Liver (tissue), 9 donors: ENCODE measurements around the gene TFF3. TPM values are rescaled to one million over a fixed set of nuclear protein-coding genes. Genes with fewer than 3 reads are reported as not detected.

ENCODE experiments used
- DNase-seq: peaks from one replicate; pipeline ENCODE4 v3.0.0-alpha.2; 2017; ENCODE audit warnings: low spot score
- H3K27ac ChIP-seq, 2 donors: one replicate each; pipeline ENCODE4 v1.7.0; 2013; ENCODE audit warnings: inconsistent platforms in 2 of 2, low read length in 2 of 2, control low read depth in 1 of 2, low read depth in 1 of 2, mild to moderate bottlenecking in 1 of 2
- H3K27me3 ChIP-seq, 4 donors: one replicate each; pipeline versions ENCODE4 v1.6.1 to v1.7.0; 2013; ENCODE audit warnings: low read length in 3 of 4, inconsistent platforms in 1 of 4, mild to moderate bottlenecking in 1 of 4, moderate library complexity in 1 of 4; ENCODE audit not compliant: control insufficient read depth in 4 of 4, insufficient read depth in 4 of 4
- H3K36me3 ChIP-seq, 4 donors: one replicate each; pipeline versions ENCODE4 v1.6.1 to v1.7.0; 2013; ENCODE audit warnings: low read length in 3 of 4, mild to moderate bottlenecking in 3 of 4, low read depth in 1 of 4, moderate library complexity in 1 of 4; ENCODE audit not compliant: control insufficient read depth in 4 of 4, insufficient read depth in 3 of 4
- H3K4me1 ChIP-seq, 4 donors: one replicate each; pipeline versions ENCODE4 v1.6.1 to v1.7.0; 2013; ENCODE audit warnings: low read length in 3 of 4, mild to moderate bottlenecking in 3 of 4, moderate library complexity in 1 of 4; ENCODE audit not compliant: control insufficient read depth in 4 of 4, insufficient read depth in 4 of 4
- H3K4me3 ChIP-seq, 3 donors: one replicate each; pipeline versions ENCODE4 v1.6.1 to v1.7.0; 2013; ENCODE audit warnings: low read length in 3 of 3, control low read depth in 1 of 3, low read depth in 1 of 3, mild to moderate bottlenecking in 1 of 3
- H3K9ac ChIP-seq, 2 donors: one replicate each; pipeline ENCODE4 v1.7.0; 2013; ENCODE audit warnings: low read length in 2 of 2, mild to moderate bottlenecking in 2 of 2, moderate library complexity in 2 of 2, control low read depth in 1 of 2, low read depth in 1 of 2
- H3K9me3 ChIP-seq, 4 donors: one replicate each; pipeline versions ENCODE4 v1.6.1 to v1.7.0; 2013; ENCODE audit warnings: low read length in 3 of 4; ENCODE audit not compliant: control insufficient read depth in 4 of 4
- EGR1 ChIP-seq, 2 donors: IDR thresholded peaks; 2 replicates each; pipeline ENCODE4 v1.6.1; 2016 to 2018; ENCODE audit warnings: antibody characterized with exemption in 2 of 2, low read depth in 2 of 2
- FOXA1 ChIP-seq: IDR thresholded peaks from 2 replicates; pipeline ENCODE4 v1.6.1; 2016; ENCODE audit warnings: antibody characterized with exemption
- FOXA2 ChIP-seq: IDR thresholded peaks from 2 replicates; pipeline ENCODE4 v1.6.1; 2016; ENCODE audit warnings: antibody characterized with exemption
- GABPA ChIP-seq, 2 donors: IDR thresholded peaks in 1 of 2; conservative IDR thresholded peaks in 1 of 2; 2 replicates each; pipeline ENCODE4 v1.6.1; 2016; ENCODE audit warnings: antibody characterized with exemption in 2 of 2, mild to moderate bottlenecking in 1 of 2, moderate library complexity in 1 of 2
- HNF4A ChIP-seq, 2 donors: conservative IDR thresholded peaks; 2 replicates each; pipeline ENCODE4 v1.6.1; 2016; ENCODE audit warnings: antibody characterized with exemption in 2 of 2, mild to moderate bottlenecking in 2 of 2
- HNF4G ChIP-seq: IDR thresholded peaks from 2 replicates; pipeline ENCODE4 v1.6.1; 2016; ENCODE audit warnings: antibody characterized with exemption
- JUND ChIP-seq, 2 donors: IDR thresholded peaks; 2 replicates each; pipeline ENCODE4 v1.6.1; 2016; ENCODE audit warnings: antibody characterized with exemption in 2 of 2
- NR2F2 ChIP-seq: IDR thresholded peaks from 2 replicates; pipeline ENCODE4 v1.6.1; 2016; ENCODE audit warnings: antibody characterized with exemption
- RAD21 ChIP-seq, 2 donors: IDR thresholded peaks; 2 replicates each; pipeline ENCODE4 v1.6.1; 2016; ENCODE audit warnings: antibody characterized with exemption in 2 of 2, mild to moderate bottlenecking in 2 of 2
- RXRA ChIP-seq, 2 donors: IDR thresholded peaks; 2 replicates each; pipeline ENCODE4 v1.6.1; 2017 to 2018; ENCODE audit warnings: antibody characterized with exemption in 2 of 2, mild to moderate bottlenecking in 1 of 2
- SP1 ChIP-seq: IDR thresholded peaks from 2 replicates; pipeline ENCODE4 v1.6.1; 2018; ENCODE audit warnings: antibody characterized with exemption, mild to moderate bottlenecking
- TAF1 ChIP-seq: conservative IDR thresholded peaks from 2 replicates; pipeline ENCODE4 v1.6.1; 2016; ENCODE audit warnings: antibody characterized with exemption, mild to moderate bottlenecking
- YY1 ChIP-seq: IDR thresholded peaks from 2 replicates; pipeline ENCODE4 v1.6.1; 2016; ENCODE audit warnings: antibody characterized with exemption, mild to moderate bottlenecking
- WGBS: extraction: QIAGEN DNeasy Blood & Tissue Kit; methylation state at CpG from one replicate; pipeline ENCODE4 v1.1.7; 2013; 5-methylcytosine and 5-hydroxymethylcytosine counted together
- polyA plus RNA-seq, 2 donors: library from polyadenylated mRNA; stranded (reverse) in 1 of 2; unstranded in 1 of 2; fragments of 200-250 nt in 1 of 2; fragments of >200 nt in 1 of 2; fragmentation: Nextera tagmentation in 1 of 2; extraction: Ambion mirVana in 1 of 2; gene quantifications; one replicate each; pipeline versions ENCODE4 v1.2.1 to v1.2.3, GENCODE V29; 2013 to 2015
- total RNA-seq, 2 donors: library from RNA; depleted of rRNA; stranded (reverse); fragments of >200 nt; gene quantifications; one replicate each; pipeline ENCODE4 v1.2.3, GENCODE V29; 2014
- TF ChIP-seq, protein P1 (sequence below): IDR thresholded peaks from 2 replicates; pipeline ENCODE4 v1.6.1; 2016; ENCODE audit warnings: antibody characterized with exemption
- TF ChIP-seq, protein P2 (sequence below): fragments of 150-350 bp; IDR thresholded peaks from 2 replicates; pipeline ENCODE4 v1.5.1; 2017; ENCODE audit warnings: improper control_type of control experiment, low read depth, low read length; ENCODE audit not compliant: missing input control
- TF ChIP-seq, protein P3 (sequence below): IDR thresholded peaks from 2 replicates; pipeline ENCODE4 v1.6.1; 2016; ENCODE audit warnings: antibody characterized with exemption
- TF ChIP-seq, protein P4 (sequence below): IDR thresholded peaks from 2 replicates; pipeline ENCODE4 v1.6.1; 2016; ENCODE audit warnings: antibody characterized with exemption, mild to moderate bottlenecking
- TF ChIP-seq, protein P5 (sequence below): IDR thresholded peaks from 2 replicates; pipeline ENCODE4 v1.6.1; 2016; ENCODE audit warnings: antibody characterized with exemption
- donor health status: healthy.
- donor health status: healthy.
- donor health status: healthy.
- donor health status: healthy.
- donor health status: healthy.

The TFF3 gene
- total and polyA plus RNA-seq, 4 donors = 0.09 to 4.1 (median 1.5) TPM

DNA sequence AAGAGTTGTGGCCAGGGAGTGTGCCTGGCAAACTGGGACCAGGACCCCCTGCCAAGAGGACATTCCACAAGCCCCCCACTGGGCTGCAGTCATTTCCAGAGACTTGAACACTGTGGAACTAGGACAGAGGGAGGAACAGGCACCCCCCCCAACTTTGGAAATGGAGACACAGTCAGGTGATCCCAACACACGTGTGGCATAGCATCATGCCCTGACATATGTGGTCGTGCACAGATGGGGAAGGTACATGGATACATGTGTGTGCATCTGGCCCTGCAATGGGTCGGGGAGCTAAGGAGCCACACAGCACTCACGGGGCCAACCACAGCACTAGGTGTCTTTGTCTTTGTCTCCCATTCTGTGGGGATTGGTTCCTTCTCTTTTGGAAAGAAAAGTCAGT lies 6.6 kb upstream of the TFF3 start:
- no peaks in the 10 kb centered on the region for H3K36me3 ChIP-seq
- no peak overlapping the region for H3K27ac ChIP-seq
- no peak overlapping the region for H3K4me3 ChIP-seq
- TF ChIP-seq FOXA2 (no peak), TAF1 (no peak)
- no peaks in the 10 kb centered on the region for H3K9me3 ChIP-seq
- H3K27me3 ChIP-seq = no peaks in the 10 kb centered on the region
- no peaks in the 10 kb centered on the region for H3K4me1 ChIP-seq
- no peak for DNase-seq
- 87% methylated on average over 4 of the region's 4 CpGs for WGBS
- no peak overlapping the region for H3K9ac ChIP-seq

DNA sequence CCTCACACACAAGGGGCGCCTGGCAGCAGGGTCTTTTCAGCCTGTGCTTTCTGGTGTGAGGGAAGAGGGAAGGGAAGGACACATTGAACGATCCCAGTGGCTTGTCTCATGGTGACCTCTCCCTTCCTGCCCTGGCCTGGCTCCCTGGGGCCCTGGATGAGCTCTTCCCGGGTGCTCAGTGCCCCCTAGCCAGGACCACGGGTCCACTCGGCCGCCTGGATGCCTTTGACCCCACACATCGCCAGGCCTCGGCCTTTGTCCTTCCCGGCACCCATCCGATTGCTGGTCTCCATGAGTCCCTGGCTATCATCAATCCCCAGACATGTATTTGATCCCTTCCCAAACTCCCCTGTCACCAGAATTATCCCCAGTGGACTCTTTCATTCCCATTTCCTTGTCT lies 6.0 kb upstream of the TFF3 start:
- Histone ChIP-seq H3K4me3 (no peak overlapping the region), H3K27me3 (no peaks in the 10 kb centered on the region), H3K4me1 (no peaks in the 10 kb centered on the region), H3K36me3 (no peaks in the 10 kb centered on the region), H3K9ac (no peak overlapping the region), H3K27ac (no peak overlapping the region), H3K9me3 (no peaks in the 10 kb centered on the region)
- no peak for DNase-seq
- no peak for TF ChIP-seq SP1
- TF ChIP-seq TAF1 = no peak
- TF ChIP-seq, protein P1, sequence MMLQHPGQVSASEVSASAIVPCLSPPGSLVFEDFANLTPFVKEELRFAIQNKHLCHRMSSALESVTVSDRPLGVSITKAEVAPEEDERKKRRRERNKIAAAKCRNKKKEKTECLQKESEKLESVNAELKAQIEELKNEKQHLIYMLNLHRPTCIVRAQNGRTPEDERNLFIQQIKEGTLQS = no peak
- TF ChIP-seq, protein P2, sequence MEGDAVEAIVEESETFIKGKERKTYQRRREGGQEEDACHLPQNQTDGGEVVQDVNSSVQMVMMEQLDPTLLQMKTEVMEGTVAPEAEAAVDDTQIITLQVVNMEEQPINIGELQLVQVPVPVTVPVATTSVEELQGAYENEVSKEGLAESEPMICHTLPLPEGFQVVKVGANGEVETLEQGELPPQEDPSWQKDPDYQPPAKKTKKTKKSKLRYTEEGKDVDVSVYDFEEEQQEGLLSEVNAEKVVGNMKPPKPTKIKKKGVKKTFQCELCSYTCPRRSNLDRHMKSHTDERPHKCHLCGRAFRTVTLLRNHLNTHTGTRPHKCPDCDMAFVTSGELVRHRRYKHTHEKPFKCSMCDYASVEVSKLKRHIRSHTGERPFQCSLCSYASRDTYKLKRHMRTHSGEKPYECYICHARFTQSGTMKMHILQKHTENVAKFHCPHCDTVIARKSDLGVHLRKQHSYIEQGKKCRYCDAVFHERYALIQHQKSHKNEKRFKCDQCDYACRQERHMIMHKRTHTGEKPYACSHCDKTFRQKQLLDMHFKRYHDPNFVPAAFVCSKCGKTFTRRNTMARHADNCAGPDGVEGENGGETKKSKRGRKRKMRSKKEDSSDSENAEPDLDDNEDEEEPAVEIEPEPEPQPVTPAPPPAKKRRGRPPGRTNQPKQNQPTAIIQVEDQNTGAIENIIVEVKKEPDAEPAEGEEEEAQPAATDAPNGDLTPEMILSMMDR = no peak
- TF ChIP-seq RAD21 (IDR thresholded peaks at IDR 0.05) = no peak
- TF ChIP-seq, protein P3, sequence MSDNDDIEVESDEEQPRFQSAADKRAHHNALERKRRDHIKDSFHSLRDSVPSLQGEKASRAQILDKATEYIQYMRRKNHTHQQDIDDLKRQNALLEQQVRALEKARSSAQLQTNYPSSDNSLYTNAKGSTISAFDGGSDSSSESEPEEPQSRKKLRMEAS = no peak
- WGBS = 86% methylated on average over 10 of the region's 10 CpGs

DNA sequence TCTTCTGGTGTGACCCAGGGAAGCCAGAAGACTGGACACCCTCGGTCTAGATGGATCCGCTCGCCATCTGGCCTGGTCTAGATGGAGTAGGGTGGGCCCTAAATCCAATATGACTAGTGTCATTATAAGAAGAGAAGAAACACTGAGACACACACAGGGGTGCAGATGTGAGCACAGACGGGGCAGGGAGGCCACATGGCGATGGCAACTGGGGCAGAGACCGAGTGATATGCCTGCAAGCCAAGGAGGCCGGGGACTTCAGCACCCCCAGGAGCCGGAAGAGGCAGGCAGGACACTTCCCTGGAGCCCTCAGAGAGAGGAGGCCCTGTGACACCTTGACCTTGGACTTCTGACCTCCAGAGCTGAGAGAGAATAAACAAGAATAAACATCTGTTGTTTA lies 5.6 kb upstream of the TFF3 start:
- 94% methylated on average over 8 of the region's 8 CpGs for WGBS
- H3K4me3 ChIP-seq = no peak overlapping the region
- H3K4me1 ChIP-seq = no peaks in the 10 kb centered on the region
- H3K36me3 ChIP-seq = no peaks in the 10 kb centered on the region
- DNase-seq = no peak
- H3K9ac ChIP-seq = no peak overlapping the region
- no peak overlapping the region for H3K27ac ChIP-seq
- H3K27me3 ChIP-seq = no peaks in the 10 kb centered on the region
- H3K9me3 ChIP-seq = no peaks in the 10 kb centered on the region
- TF ChIP-seq HNF4G = no peak
- TF ChIP-seq SP1 = no peak
- TF ChIP-seq HNF4A (conservative IDR thresholded peaks at IDR 0.05) = no peak
- TF ChIP-seq EGR1 (IDR thresholded peaks at IDR 0.05; ENCODE audit: low read depth in 2 of 2) = no peak
- no peak for TF ChIP-seq FOXA2
- TF ChIP-seq, protein P1 = no peak
- TF ChIP-seq, protein P4, sequence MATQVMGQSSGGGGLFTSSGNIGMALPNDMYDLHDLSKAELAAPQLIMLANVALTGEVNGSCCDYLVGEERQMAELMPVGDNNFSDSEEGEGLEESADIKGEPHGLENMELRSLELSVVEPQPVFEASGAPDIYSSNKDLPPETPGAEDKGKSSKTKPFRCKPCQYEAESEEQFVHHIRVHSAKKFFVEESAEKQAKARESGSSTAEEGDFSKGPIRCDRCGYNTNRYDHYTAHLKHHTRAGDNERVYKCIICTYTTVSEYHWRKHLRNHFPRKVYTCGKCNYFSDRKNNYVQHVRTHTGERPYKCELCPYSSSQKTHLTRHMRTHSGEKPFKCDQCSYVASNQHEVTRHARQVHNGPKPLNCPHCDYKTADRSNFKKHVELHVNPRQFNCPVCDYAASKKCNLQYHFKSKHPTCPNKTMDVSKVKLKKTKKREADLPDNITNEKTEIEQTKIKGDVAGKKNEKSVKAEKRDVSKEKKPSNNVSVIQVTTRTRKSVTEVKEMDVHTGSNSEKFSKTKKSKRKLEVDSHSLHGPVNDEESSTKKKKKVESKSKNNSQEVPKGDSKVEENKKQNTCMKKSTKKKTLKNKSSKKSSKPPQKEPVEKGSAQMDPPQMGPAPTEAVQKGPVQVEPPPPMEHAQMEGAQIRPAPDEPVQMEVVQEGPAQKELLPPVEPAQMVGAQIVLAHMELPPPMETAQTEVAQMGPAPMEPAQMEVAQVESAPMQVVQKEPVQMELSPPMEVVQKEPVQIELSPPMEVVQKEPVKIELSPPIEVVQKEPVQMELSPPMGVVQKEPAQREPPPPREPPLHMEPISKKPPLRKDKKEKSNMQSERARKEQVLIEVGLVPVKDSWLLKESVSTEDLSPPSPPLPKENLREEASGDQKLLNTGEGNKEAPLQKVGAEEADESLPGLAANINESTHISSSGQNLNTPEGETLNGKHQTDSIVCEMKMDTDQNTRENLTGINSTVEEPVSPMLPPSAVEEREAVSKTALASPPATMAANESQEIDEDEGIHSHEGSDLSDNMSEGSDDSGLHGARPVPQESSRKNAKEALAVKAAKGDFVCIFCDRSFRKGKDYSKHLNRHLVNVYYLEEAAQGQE = no peak
- no peak for TF ChIP-seq YY1
- no peak for TF ChIP-seq NR2F2
- no peak for TF ChIP-seq TAF1
- no peak for TF ChIP-seq GABPA (IDR thresholded peaks at IDR 0.05 in 1 of 2, conservative IDR thresholded peaks at IDR 0.05 in 1 of 2)
- no peak for TF ChIP-seq RAD21 (IDR thresholded peaks at IDR 0.05)
- no peak for TF ChIP-seq RXRA (IDR thresholded peaks at IDR 0.05)
- no peak for TF ChIP-seq FOXA1
- TF ChIP-seq JUND (IDR thresholded peaks at IDR 0.05) = no peak
- TF ChIP-seq, protein P3 = no peak
- TF ChIP-seq, protein P5, sequence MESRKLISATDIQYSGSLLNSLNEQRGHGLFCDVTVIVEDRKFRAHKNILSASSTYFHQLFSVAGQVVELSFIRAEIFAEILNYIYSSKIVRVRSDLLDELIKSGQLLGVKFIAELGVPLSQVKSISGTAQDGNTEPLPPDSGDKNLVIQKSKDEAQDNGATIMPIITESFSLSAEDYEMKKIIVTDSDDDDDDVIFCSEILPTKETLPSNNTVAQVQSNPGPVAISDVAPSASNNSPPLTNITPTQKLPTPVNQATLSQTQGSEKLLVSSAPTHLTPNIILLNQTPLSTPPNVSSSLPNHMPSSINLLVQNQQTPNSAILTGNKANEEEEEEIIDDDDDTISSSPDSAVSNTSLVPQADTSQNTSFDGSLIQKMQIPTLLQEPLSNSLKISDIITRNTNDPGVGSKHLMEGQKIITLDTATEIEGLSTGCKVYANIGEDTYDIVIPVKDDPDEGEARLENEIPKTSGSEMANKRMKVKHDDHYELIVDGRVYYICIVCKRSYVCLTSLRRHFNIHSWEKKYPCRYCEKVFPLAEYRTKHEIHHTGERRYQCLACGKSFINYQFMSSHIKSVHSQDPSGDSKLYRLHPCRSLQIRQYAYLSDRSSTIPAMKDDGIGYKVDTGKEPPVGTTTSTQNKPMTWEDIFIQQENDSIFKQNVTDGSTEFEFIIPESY = no peak
